Suprapubic skin (tissue), 4 donors: ENCODE measurements around the gene CDK19.

Experiments
- CTCF ChIP-seq, 2 donors: fragments of 200-600 bp in 1 of 2; fragments of 450-650 bp in 1 of 2; sonication (generic) in 1 of 2; IDR thresholded peaks; one replicate each; pipeline ENCODE4 v1.5.1; 2016 to 2019; ENCODE audit warnings: antibody characterized with exemption in 2 of 2, mild to moderate bottlenecking in 1 of 2, moderate library complexity in 1 of 2
- EP300 ChIP-seq: sonication (generic); formaldehyde crosslinking; IDR thresholded peaks from one replicate; pipeline ENCODE4 v1.6.1; 2017; ENCODE audit warnings: antibody characterized with exemption
- POLR2A ChIP-seq, 2 donors: fragments of 450-650 bp; IDR thresholded peaks; one replicate each; pipeline ENCODE4 v1.6.1; 2017; ENCODE audit warnings: antibody characterized with exemption in 2 of 2, mild to moderate bottlenecking in 2 of 2, moderate library complexity in 2 of 2
- POLR2AphosphoS5 ChIP-seq, 3 donors: sonication (generic); formaldehyde crosslinking; IDR thresholded peaks; one replicate each; pipeline ENCODE4 v1.6.1; 2017; ENCODE audit warnings: antibody characterized with exemption in 3 of 3

GRCh38 chr6:110776413-110776812 is 38.9 kb downstream of the CDK19 start:
- TF ChIP-seq CTCF (IDR thresholded peaks at IDR 0.05) = no peak
- TF ChIP-seq EP300 = no peak
- TF ChIP-seq POLR2A (IDR thresholded peaks at IDR 0.05) = no peak
- TF ChIP-seq POLR2AphosphoS5 (IDR thresholded peaks at IDR 0.05) = no peak
